DND-41 (cell line): ENCODE results near the gene GABBR2.

ENCODE experiments used
- ATAC-seq: fragments of 200-7000 bp; cut with Tn5 transposase; 3 replicates; pipeline ENCODE4 v1.9.1; 2021; ENCODE audit warnings: low read depth; ENCODE audit not compliant: insufficient read depth
- DNase-seq: peaks from one replicate; pipeline ENCODE4 v3.0.0-alpha.2; 2020
- H2AFZ ChIP-seq: 2 replicates; pipeline ENCODE4 v1.6.0; 2012; ENCODE audit warnings: low read depth, low read length
- H3K27ac ChIP-seq: 2 replicates; pipeline ENCODE4 v1.5.1; 2012; ENCODE audit warnings: low read length, inconsistent platforms
- H3K27me3 ChIP-seq: fragments of 200-600 bp; sonication (generic); 2 replicates; pipeline ENCODE4 v1.6.0; 2012; ENCODE audit warnings: low read length, mild to moderate bottlenecking, inconsistent platforms; ENCODE audit not compliant: insufficient read depth, poor library complexity
- H3K36me3 ChIP-seq: 2 replicates; pipeline ENCODE4 v1.5.1; 2012; ENCODE audit warnings: low read length, inconsistent platforms; ENCODE audit not compliant: insufficient read depth
- H3K4me1 ChIP-seq: 2 replicates; pipeline ENCODE4 v1.5.1; 2012; ENCODE audit warnings: mild to moderate bottlenecking, low read length; ENCODE audit not compliant: insufficient read depth
- H3K4me2 ChIP-seq: 2 replicates; pipeline ENCODE4 v1.6.0; 2012; ENCODE audit warnings: mild to moderate bottlenecking, moderate library complexity, low read length, inconsistent platforms; ENCODE audit not compliant: insufficient read depth
- H3K4me3 ChIP-seq, 2 experiments: fragments of 200-600 bp in 1 of 2; shearing (Covaris generic) in 1 of 2; 2 replicates each; pipeline ENCODE4 v1.5.1; 2012 to 2016; ENCODE audit warnings: inconsistent platforms in 2 of 2, low read length in 2 of 2, mild to moderate bottlenecking in 2 of 2, low read depth in 1 of 2, moderate library complexity in 1 of 2
- H3K79me2 ChIP-seq: 2 replicates; pipeline ENCODE4 v1.6.0; 2012; ENCODE audit warnings: low read length, inconsistent platforms; ENCODE audit not compliant: insufficient read depth
- H3K9ac ChIP-seq: 2 replicates; pipeline ENCODE4 v1.6.0; 2012; ENCODE audit warnings: low read depth, mild to moderate bottlenecking, inconsistent platforms, low read length, moderate library complexity
- H3K9me3 ChIP-seq: 2 replicates; pipeline ENCODE4 v1.5.1; 2012; ENCODE audit warnings: low read length, moderate library complexity, mild to moderate bottlenecking, inconsistent platforms; ENCODE audit not compliant: insufficient read depth, severe bottlenecking
- H4K20me1 ChIP-seq: 2 replicates; pipeline ENCODE4 v1.6.0; 2012; ENCODE audit warnings: low read length; ENCODE audit not compliant: insufficient read depth
- EZH2 ChIP-seq: IDR thresholded peaks from 3 replicates; pipeline ENCODE4 v1.6.1; 2012; ENCODE audit warnings: borderline replicate concordance, low read depth, mild to moderate bottlenecking, moderate library complexity, low read length, inconsistent platforms; ENCODE audit not compliant: severe bottlenecking
- TF ChIP-seq, protein P1 (sequence below): IDR thresholded peaks from 2 replicates; pipeline ENCODE4 v1.5.1; 2012; ENCODE audit warnings: borderline replicate concordance, low read length, moderate library complexity, mild to moderate bottlenecking; ENCODE audit not compliant: poor library complexity, severe bottlenecking; ENCODE audit errors: extremely low read depth

The GABBR2 gene

DNA sequence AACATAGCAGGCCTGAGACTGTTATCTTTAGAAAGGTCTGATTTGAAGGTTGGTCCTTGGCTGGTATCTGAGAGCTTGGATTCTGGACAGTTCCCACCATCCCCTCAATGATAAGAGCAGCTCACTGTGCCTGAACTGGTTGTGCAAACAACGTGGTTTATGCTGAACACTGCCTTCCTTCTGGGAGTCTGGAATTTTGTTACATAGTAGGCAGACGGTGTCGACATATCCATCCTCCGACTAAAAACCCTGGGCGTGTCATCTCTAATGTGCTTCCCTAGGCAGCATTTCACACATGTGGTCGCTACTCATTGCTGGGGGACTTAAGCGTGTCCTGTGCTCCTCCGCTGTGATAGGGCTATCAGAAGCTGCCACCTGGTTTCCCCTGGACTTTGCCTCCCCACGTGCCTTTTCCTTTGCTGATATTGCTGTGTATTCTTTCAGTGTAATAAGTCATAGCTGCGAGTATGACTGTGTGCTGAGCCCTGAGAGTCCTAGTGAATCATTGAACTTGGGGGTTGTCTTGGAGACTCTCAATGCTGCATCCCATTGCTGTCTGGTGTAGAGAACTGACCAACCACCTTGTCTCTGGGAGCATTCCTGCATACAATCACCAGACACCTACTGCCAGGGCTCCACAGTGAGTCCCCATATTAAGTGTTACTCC is 334.2 kb downstream of the GABBR2 start:
- peaks cover 3% of the 10 kb centered on the region for H3K27me3 ChIP-seq
- H4K20me1 ChIP-seq, result no peaks in the 10 kb centered on the region
- no peak for DNase-seq
- H3K9me3 ChIP-seq, result no peaks in the 10 kb centered on the region
- H2AFZ ChIP-seq, result no peak overlapping the region
- no peak overlapping the region for H3K27ac ChIP-seq
- no peak overlapping the region for H3K4me3 ChIP-seq
- no peak for ATAC-seq
- H3K36me3 ChIP-seq, result no peaks in the 10 kb centered on the region
- H3K4me1 ChIP-seq, result no peaks in the 10 kb centered on the region
- H3K9ac ChIP-seq, result no peak overlapping the region
- no peaks in the 10 kb centered on the region for H3K79me2 ChIP-seq
- no peak for TF ChIP-seq EZH2
- TF ChIP-seq, protein P1, sequence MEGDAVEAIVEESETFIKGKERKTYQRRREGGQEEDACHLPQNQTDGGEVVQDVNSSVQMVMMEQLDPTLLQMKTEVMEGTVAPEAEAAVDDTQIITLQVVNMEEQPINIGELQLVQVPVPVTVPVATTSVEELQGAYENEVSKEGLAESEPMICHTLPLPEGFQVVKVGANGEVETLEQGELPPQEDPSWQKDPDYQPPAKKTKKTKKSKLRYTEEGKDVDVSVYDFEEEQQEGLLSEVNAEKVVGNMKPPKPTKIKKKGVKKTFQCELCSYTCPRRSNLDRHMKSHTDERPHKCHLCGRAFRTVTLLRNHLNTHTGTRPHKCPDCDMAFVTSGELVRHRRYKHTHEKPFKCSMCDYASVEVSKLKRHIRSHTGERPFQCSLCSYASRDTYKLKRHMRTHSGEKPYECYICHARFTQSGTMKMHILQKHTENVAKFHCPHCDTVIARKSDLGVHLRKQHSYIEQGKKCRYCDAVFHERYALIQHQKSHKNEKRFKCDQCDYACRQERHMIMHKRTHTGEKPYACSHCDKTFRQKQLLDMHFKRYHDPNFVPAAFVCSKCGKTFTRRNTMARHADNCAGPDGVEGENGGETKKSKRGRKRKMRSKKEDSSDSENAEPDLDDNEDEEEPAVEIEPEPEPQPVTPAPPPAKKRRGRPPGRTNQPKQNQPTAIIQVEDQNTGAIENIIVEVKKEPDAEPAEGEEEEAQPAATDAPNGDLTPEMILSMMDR, result no peak
- H3K4me2 ChIP-seq, result no peak overlapping the region

DNA sequence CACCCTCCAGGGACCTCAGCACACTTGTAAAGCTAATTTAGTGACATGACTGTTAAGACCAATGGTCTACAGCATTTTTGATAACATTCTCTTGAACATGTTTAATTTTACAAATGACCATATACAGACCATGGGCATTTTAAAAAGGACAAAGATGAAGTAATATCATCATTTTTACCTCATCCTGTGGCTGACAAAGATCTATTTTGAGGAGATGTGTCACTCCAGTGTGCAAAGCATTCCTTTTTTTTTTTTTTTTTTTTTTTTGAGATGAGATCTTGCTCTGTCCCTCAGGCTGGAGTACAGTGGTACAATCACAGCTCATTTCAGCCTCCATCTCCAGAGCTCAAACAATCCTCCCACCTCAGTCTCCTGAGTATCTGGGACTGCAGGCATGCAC is 335.1 kb downstream of the GABBR2 start:
- H3K27me3 ChIP-seq, result peaks cover 3% of the 10 kb centered on the region
- ATAC-seq (no peak), DNase-seq (no peak)
- no peak overlapping the region for H3K9ac ChIP-seq
- H3K9me3 ChIP-seq, result no peaks in the 10 kb centered on the region
- no peak overlapping the region for H3K27ac ChIP-seq
- no peaks in the 10 kb centered on the region for H3K36me3 ChIP-seq
- no peaks in the 10 kb centered on the region for H3K4me1 ChIP-seq
- H2AFZ ChIP-seq, result no peak overlapping the region
- H4K20me1 ChIP-seq, result no peaks in the 10 kb centered on the region
- no peak overlapping the region for H3K4me2 ChIP-seq
- no peaks in the 10 kb centered on the region for H3K79me2 ChIP-seq
- no peak overlapping the region for H3K4me3 ChIP-seq
- TF ChIP-seq, protein P1, result no peak
- TF ChIP-seq EZH2, result no peak

DNA sequence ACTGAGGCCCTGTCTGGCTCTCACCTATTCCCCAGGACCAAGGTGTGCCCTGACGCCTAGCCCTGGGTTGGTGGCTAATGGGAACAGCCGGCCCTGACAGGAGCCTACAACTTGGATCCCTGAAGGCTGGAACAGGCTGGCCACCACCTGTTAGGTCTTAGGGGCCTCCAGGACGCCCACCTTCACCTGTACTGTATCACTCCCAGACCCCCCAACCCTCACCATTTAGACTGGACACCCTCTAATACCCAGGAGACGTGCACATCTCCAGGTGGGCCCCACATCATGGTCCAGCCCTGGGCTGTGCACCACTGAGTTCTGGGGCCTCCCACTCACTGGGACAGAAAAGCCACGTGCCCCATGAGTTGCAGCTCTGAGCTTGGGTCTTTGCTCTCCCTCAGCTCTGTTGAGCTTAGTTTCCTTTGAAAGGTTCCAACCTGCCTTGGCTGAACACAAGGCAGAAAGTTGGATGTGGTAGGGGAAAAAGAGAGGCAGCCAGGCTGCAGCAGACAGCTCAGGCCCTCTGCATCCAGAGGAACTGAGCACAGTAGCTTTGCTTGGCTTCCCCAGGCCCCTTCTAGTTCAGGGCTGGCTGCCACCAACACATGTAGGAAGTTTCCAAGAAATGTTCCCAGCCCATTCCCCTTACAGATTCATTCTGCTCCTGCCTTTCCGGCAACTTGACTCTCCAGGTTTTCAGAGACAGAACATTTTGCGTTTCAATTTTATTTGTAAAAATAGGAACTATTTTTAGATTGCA is 336.5 kb downstream of the GABBR2 start:
- H3K9ac ChIP-seq, result no peak overlapping the region
- no peak overlapping the region for H2AFZ ChIP-seq
- no peak for TF ChIP-seq EZH2
- TF ChIP-seq, protein P1, result no peak
- no peaks in the 10 kb centered on the region for H3K4me1 ChIP-seq
- no peaks in the 10 kb centered on the region for H4K20me1 ChIP-seq
- H3K4me3 ChIP-seq, result no peak overlapping the region
- no peak overlapping the region for H3K27ac ChIP-seq
- peaks cover 5% of the 10 kb centered on the region for H3K27me3 ChIP-seq
- DNase-seq (no peak), ATAC-seq (no peak)
- no peak overlapping the region for H3K4me2 ChIP-seq
- H3K36me3 ChIP-seq, result no peaks in the 10 kb centered on the region
- H3K79me2 ChIP-seq, result no peaks in the 10 kb centered on the region
- no peaks in the 10 kb centered on the region for H3K9me3 ChIP-seq
